HepG2 (cell line): ENCODE measurements around the gene COL4A2. TPM values are rescaled to one million over a fixed set of nuclear protein-coding genes. Genes with fewer than 3 reads are reported as not detected.
A peak's percentile ranks its signal among the peaks of the same experiment; 100 is the strongest.

ENCODE experiments used
- CCAR2 ChIP-seq: fragments of 200-400 bp; formaldehyde crosslinking; optimal IDR thresholded peaks from 2 replicates; pipeline ENCODE3; 2018; ENCODE audit warnings: low read depth, mild to moderate bottlenecking, low read length, moderate library complexity
- CHCHD3 ChIP-seq: sonication (generic); formaldehyde crosslinking; IDR thresholded peaks from 2 replicates; pipeline ENCODE4 v1.8.0; 2022; ENCODE audit warnings: mild to moderate bottlenecking, missing genetic modification reagents, moderate library complexity
- EHMT2 ChIP-seq: fragments of 200-600 bp; sonication (generic); IDR thresholded peaks from 2 replicates; pipeline ENCODE4 v1.7.0; 2017; ENCODE audit warnings: antibody characterized with exemption, low read depth, low read length, borderline replicate concordance
- ELF3 ChIP-seq: IDR thresholded peaks from 2 replicates; pipeline ENCODE4 v1.6.1; 2016; ENCODE audit warnings: missing genetic modification reagents, missing compliant biosample characterization
- FOSL1 ChIP-seq: sonication (generic); formaldehyde crosslinking; IDR thresholded peaks from 2 replicates; pipeline ENCODE4 v1.9.0; 2021; ENCODE audit warnings: missing genetic modification reagents, borderline replicate concordance
- JUN ChIP-seq: sonication (generic); formaldehyde crosslinking; IDR thresholded peaks from 2 replicates; pipeline ENCODE4 v1.4.0; 2020; ENCODE audit warnings: mild to moderate bottlenecking, missing genetic modification reagents
- KLF9 ChIP-seq: IDR thresholded peaks from 2 replicates; pipeline ENCODE4 v1.6.1; 2016; ENCODE audit warnings: low read depth
- MAF1 ChIP-seq: sonication (generic); formaldehyde crosslinking; IDR thresholded peaks from 2 replicates; pipeline ENCODE4 v1.5.0; 2020; ENCODE audit warnings: missing genetic modification reagents, borderline replicate concordance
- NRL ChIP-seq: sonication (generic); formaldehyde crosslinking; IDR thresholded peaks from 2 replicates; pipeline ENCODE4 v1.5.0; 2020; ENCODE audit warnings: missing genetic modification reagents, mild to moderate bottlenecking, moderate library complexity, borderline replicate concordance
- RCOR2 ChIP-seq: IDR thresholded peaks from 2 replicates; pipeline ENCODE4 v1.6.1; 2016; ENCODE audit warnings: missing biosample characterization, missing genetic modification reagents
- REXO4 ChIP-seq: sonication (generic); formaldehyde crosslinking; IDR thresholded peaks from 2 replicates; pipeline ENCODE4 v1.8.0; 2022; ENCODE audit warnings: missing genetic modification reagents, mild to moderate bottlenecking, borderline replicate concordance
- RNF2 ChIP-seq: fragments of 450-650 bp; conservative IDR thresholded peaks from 2 replicates; pipeline ENCODE4 v1.6.1; 2016; ENCODE audit warnings: low read depth
- TEAD3 ChIP-seq: optimal IDR thresholded peaks from 2 replicates; pipeline ENCODE3; 2016; ENCODE audit warnings: borderline replicate concordance
- TP53 ChIP-seq: sonication (generic); formaldehyde crosslinking; conservative IDR thresholded peaks from 2 replicates; pipeline ENCODE4 v1.4.0; 2020; ENCODE audit warnings: missing genetic modification reagents
- ZFP62 ChIP-seq: sonication (generic); formaldehyde crosslinking; IDR thresholded peaks from 2 replicates; pipeline ENCODE4 v1.4.0; 2020; ENCODE audit warnings: missing genetic modification reagents
- ZFP90 ChIP-seq: sonication (generic); formaldehyde crosslinking; IDR thresholded peaks from 2 replicates; pipeline ENCODE4 v1.8.0; 2022; ENCODE audit warnings: missing genetic modification reagents, mild to moderate bottlenecking, inconsistent platforms, borderline replicate concordance
- ZNF614 ChIP-seq: IDR thresholded peaks from 2 replicates; pipeline ENCODE4 v1.6.1; 2018; ENCODE audit warnings: missing biosample characterization, missing genetic modification reagents, inconsistent platforms, borderline replicate concordance
- ZNF775 ChIP-seq: sonication (generic); formaldehyde crosslinking; IDR thresholded peaks from 2 replicates; pipeline ENCODE4 v1.4.0; 2020; ENCODE audit warnings: missing genetic modification reagents, mild to moderate bottlenecking, moderate library complexity, borderline replicate concordance
- ZNF878 ChIP-seq: sonication (generic); formaldehyde crosslinking; IDR thresholded peaks from 2 replicates; pipeline ENCODE4 v1.8.1; 2023; ENCODE audit warnings: mild to moderate bottlenecking, missing genetic modification reagents, moderate library complexity
- ZSCAN20 ChIP-seq: sonication (generic); formaldehyde crosslinking; IDR thresholded peaks from 2 replicates; pipeline ENCODE4 v1.4.0; 2020; ENCODE audit warnings: missing genetic modification reagents, mild to moderate bottlenecking, borderline replicate concordance
- ZSCAN25 ChIP-seq: sonication (generic); formaldehyde crosslinking; IDR thresholded peaks from 2 replicates; pipeline ENCODE4 v1.8.0; 2022; ENCODE audit warnings: mild to moderate bottlenecking, missing genetic modification reagents
- polyA plus RNA-seq, 8 experiments: library from polyadenylated mRNA; depleted of rRNA in 3 of 8; stranded (reverse) in 7 of 8; unstranded in 1 of 8; fragments of >200 nt; fragmentation: Illumina TruSeq in 4 of 8; extraction: Trizol in 4 of 8; gene quantifications; 2 replicates each; pipeline versions ENCODE4 v1.2.1 to v1.2.3, GENCODE V29; 2011 to 2016; ENCODE audit warnings: low read depth in 4 of 8, missing spikeins in 1 of 8, mixed read lengths in 1 of 8; ENCODE audit not compliant: insufficient read depth in 1 of 8
- total RNA-seq, 5 experiments: library from RNA; depleted of rRNA; stranded (reverse); fragments of >200 nt; fragmentation: Illumina TruSeq; extraction: Trizol; gene quantifications; 2 replicates each; pipeline ENCODE4 v1.2.3, GENCODE V29; 2016; ENCODE audit warnings: low read depth in 1 of 5
- TF ChIP-seq, protein P1 (sequence below), 2 experiments: IDR thresholded peaks; 2 replicates each; pipeline ENCODE4 v1.6.1; 2011 to 2012; ENCODE audit warnings: low read length in 2 of 2, borderline replicate concordance in 1 of 2, low read depth in 1 of 2, mild to moderate bottlenecking in 1 of 2, moderate library complexity in 1 of 2
- TF ChIP-seq, protein P2 (sequence below): sonication (generic); formaldehyde crosslinking; IDR thresholded peaks from 2 replicates; pipeline ENCODE4 v1.4.0; 2020; ENCODE audit warnings: missing genetic modification reagents
- TF ChIP-seq, protein P3 (sequence below): sonication (generic); formaldehyde crosslinking; IDR thresholded peaks from 2 replicates; pipeline ENCODE4 v1.4.0; 2020; ENCODE audit warnings: missing genetic modification reagents
- TF ChIP-seq, protein P4 (sequence below): sonication (generic); formaldehyde crosslinking; IDR thresholded peaks from 2 replicates; pipeline ENCODE4 v1.8.0; 2022; ENCODE audit warnings: missing genetic modification reagents, mild to moderate bottlenecking, moderate library complexity, borderline replicate concordance

The COL4A2 gene
- total and polyA plus RNA-seq, 2 of the 13 experiments (the other 11 are each of a cell fraction or from before 2014, with no cell fraction given), result 0.22 to 1.9 TPM

DNA sequence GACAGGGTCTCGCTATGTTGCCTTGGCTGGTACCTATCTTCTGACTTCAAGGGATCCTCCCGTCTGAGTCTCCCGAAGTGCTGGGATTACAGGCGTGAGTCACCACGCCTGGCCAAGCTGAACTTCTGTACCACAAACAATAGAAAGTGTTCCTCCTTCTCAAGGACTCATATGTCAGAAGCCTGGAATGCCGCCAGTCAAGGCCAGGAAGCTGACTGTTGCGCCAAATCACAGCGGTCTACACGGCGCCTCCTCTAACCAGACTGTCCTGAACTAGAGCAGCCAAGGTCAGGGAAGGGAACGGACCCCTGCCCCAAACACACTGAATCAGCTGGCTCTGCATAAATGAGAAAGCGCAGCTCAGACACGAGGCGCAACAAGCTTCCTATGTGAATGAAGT lies 239.8 kb downstream of the COL4A2 start (continued):
- no peak for TF ChIP-seq ZFP90 (CRISPR knock-in tag)
- TF ChIP-seq CHCHD3 (CRISPR knock-in tag), result no peak
- TF ChIP-seq MAF1 (CRISPR knock-in tag), result no peak
- no peak for TF ChIP-seq KLF9 (CRISPR knock-in tag)
- TF ChIP-seq ZNF878 (CRISPR knock-in tag), result no peak
- no peak for TF ChIP-seq RCOR2 (CRISPR knock-in tag)
- TF ChIP-seq NRL (CRISPR knock-in tag), result no peak
- TF ChIP-seq, protein P1, sequence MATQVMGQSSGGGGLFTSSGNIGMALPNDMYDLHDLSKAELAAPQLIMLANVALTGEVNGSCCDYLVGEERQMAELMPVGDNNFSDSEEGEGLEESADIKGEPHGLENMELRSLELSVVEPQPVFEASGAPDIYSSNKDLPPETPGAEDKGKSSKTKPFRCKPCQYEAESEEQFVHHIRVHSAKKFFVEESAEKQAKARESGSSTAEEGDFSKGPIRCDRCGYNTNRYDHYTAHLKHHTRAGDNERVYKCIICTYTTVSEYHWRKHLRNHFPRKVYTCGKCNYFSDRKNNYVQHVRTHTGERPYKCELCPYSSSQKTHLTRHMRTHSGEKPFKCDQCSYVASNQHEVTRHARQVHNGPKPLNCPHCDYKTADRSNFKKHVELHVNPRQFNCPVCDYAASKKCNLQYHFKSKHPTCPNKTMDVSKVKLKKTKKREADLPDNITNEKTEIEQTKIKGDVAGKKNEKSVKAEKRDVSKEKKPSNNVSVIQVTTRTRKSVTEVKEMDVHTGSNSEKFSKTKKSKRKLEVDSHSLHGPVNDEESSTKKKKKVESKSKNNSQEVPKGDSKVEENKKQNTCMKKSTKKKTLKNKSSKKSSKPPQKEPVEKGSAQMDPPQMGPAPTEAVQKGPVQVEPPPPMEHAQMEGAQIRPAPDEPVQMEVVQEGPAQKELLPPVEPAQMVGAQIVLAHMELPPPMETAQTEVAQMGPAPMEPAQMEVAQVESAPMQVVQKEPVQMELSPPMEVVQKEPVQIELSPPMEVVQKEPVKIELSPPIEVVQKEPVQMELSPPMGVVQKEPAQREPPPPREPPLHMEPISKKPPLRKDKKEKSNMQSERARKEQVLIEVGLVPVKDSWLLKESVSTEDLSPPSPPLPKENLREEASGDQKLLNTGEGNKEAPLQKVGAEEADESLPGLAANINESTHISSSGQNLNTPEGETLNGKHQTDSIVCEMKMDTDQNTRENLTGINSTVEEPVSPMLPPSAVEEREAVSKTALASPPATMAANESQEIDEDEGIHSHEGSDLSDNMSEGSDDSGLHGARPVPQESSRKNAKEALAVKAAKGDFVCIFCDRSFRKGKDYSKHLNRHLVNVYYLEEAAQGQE (IDR thresholded peaks at IDR 0.05; ENCODE audit: borderline replicate concordance in 1 of 2, low read depth in 1 of 2, low read length in 2 of 2), result no peak
- no peak for TF ChIP-seq RNF2
- no peak for TF ChIP-seq ZFP62 (CRISPR knock-in tag)
- TF ChIP-seq REXO4 (CRISPR knock-in tag), result no peak
- TF ChIP-seq ZSCAN20 (CRISPR knock-in tag), result no peak
- TF ChIP-seq, protein P2, sequence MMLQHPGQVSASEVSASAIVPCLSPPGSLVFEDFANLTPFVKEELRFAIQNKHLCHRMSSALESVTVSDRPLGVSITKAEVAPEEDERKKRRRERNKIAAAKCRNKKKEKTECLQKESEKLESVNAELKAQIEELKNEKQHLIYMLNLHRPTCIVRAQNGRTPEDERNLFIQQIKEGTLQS, result peak; percentile 52; the same call in 1 of the 2 replicates
- TF ChIP-seq ZSCAN25 (CRISPR knock-in tag), result no peak
- TF ChIP-seq TP53, result no peak
- TF ChIP-seq, protein P3, sequence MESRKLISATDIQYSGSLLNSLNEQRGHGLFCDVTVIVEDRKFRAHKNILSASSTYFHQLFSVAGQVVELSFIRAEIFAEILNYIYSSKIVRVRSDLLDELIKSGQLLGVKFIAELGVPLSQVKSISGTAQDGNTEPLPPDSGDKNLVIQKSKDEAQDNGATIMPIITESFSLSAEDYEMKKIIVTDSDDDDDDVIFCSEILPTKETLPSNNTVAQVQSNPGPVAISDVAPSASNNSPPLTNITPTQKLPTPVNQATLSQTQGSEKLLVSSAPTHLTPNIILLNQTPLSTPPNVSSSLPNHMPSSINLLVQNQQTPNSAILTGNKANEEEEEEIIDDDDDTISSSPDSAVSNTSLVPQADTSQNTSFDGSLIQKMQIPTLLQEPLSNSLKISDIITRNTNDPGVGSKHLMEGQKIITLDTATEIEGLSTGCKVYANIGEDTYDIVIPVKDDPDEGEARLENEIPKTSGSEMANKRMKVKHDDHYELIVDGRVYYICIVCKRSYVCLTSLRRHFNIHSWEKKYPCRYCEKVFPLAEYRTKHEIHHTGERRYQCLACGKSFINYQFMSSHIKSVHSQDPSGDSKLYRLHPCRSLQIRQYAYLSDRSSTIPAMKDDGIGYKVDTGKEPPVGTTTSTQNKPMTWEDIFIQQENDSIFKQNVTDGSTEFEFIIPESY (CRISPR knock-in tag), result peak; percentile 97
- no peak for TF ChIP-seq ELF3 (CRISPR knock-in tag)
- TF ChIP-seq FOSL1 (CRISPR knock-in tag), result no peak
- no peak for TF ChIP-seq ZNF614 (CRISPR knock-in tag)
- TF ChIP-seq EHMT2, result no peak
- TF ChIP-seq, protein P4, sequence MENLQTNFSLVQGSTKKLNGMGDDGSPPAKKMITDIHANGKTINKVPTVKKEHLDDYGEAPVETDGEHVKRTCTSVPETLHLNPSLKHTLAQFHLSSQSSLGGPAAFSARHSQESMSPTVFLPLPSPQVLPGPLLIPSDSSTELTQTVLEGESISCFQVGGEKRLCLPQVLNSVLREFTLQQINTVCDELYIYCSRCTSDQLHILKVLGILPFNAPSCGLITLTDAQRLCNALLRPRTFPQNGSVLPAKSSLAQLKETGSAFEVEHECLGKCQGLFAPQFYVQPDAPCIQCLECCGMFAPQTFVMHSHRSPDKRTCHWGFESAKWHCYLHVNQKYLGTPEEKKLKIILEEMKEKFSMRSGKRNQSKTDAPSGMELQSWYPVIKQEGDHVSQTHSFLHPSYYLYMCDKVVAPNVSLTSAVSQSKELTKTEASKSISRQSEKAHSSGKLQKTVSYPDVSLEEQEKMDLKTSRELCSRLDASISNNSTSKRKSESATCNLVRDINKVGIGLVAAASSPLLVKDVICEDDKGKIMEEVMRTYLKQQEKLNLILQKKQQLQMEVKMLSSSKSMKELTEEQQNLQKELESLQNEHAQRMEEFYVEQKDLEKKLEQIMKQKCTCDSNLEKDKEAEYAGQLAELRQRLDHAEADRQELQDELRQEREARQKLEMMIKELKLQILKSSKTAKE, result no peak
- TF ChIP-seq CCAR2, result no peak
- TF ChIP-seq ZNF775 (CRISPR knock-in tag), result no peak
- no peak for TF ChIP-seq JUN (CRISPR knock-in tag)
- TF ChIP-seq TEAD3 (CRISPR knock-in tag), result peak; percentile 59
